H7 (cell line): ENCODE results near the gene RTP3. TPM values are rescaled to one million over a fixed set of nuclear protein-coding genes. Genes with fewer than 3 reads are reported as not detected.
A peak's percentile ranks its signal among the peaks of the same experiment; 100 is the strongest.
"Not testable (repeated sequence)": the region's sequence is repeated elsewhere in the genome, so short reads cannot be mapped to it uniquely, and the experiment has no call there.

ENCODE experiments used
- DNase-seq: peaks from one replicate; pipeline ENCODE4 v3.0.0; 2012
- H3K27me3 ChIP-seq: 2 replicates; pipeline ENCODE4 v1.6.0; 2011; ENCODE audit warnings: mild to moderate bottlenecking, low read length; ENCODE audit not compliant: control insufficient read depth, insufficient read depth
- H3K36me3 ChIP-seq: replicated peaks from 2 replicates; pipeline ENCODE4 v1.5.1; 2011; ENCODE audit warnings: low read length; ENCODE audit not compliant: control insufficient read depth, insufficient read depth
- H3K4me3 ChIP-seq: 2 replicates; pipeline ENCODE4 v1.5.1; 2011; ENCODE audit warnings: low read depth, mild to moderate bottlenecking, control low read depth, low read length, moderate library complexity; ENCODE audit not compliant: insufficient read depth
- total RNA-seq: library from RNA; depleted of rRNA; stranded (reverse); fragments of >200 nt; shearing (Covaris generic); gene quantifications from 2 replicates; pipeline ENCODE4 v1.2.3, GENCODE V29; 2014

RTP3 gene
- total RNA-seq, 1 experiment from 2014 or later: 0.07 TPM

GRCh38 chr3:46492890-46493547 is 4.8 kb upstream of the RTP3 start:
- H3K36me3 ChIP-seq: no peaks in the 10 kb centered on the region
- no peaks in the 10 kb centered on the region; the same call in 1 of the 2 replicates for H3K27me3 ChIP-seq
- H3K4me3 ChIP-seq: no peak overlapping the region
- DNase-seq: no peak

- not testable (repeated sequence) for DNase-seq, H3K4me3 ChIP-seq, H3K27me3 ChIP-seq, H3K36me3 ChIP-seq
Measured at GRCh38 chr3:46494491-46494890, 3.3 kb upstream of the RTP3 start.

GRCh38 chr3:46495901-46496456 is 1.8 kb upstream of the RTP3 start:
- H3K27me3 ChIP-seq: peaks cover 1% of the 10 kb centered on the region; the same call in 1 of the 2 replicates
- H3K4me3 ChIP-seq: no peak overlapping the region
- no peaks in the 10 kb centered on the region for H3K36me3 ChIP-seq
- DNase-seq: no peak

GRCh38 chr3:46496746-46497555 is 825 bp upstream of the RTP3 start:
- peaks cover 1% of the 10 kb centered on the region; the same call in 1 of the 2 replicates for H3K27me3 ChIP-seq
- DNase-seq: peak; percentile 77
- no peak overlapping the region for H3K4me3 ChIP-seq
- no peaks in the 10 kb centered on the region for H3K36me3 ChIP-seq

GRCh38 chr3:46498916-46499519 is 1.2 kb downstream of the RTP3 start:
- DNase-seq: no peak
- H3K4me3 ChIP-seq: no peak overlapping the region
- no peaks in the 10 kb centered on the region for H3K36me3 ChIP-seq
- H3K27me3 ChIP-seq: peaks cover 1% of the 10 kb centered on the region; the same call in 1 of the 2 replicates

- Histone ChIP-seq H3K4me3 (no peak overlapping the region), H3K27me3 (peaks cover 1% of the 10 kb centered on the region; the same call in 1 of the 2 replicates), H3K36me3 (no peaks in the 10 kb centered on the region)
- DNase-seq: peak; percentile 2
Measured at GRCh38 chr3:46500656-46501635, 3.2 kb downstream of the RTP3 start.

- peaks cover 1% of the 10 kb centered on the region; the same call in 1 of the 2 replicates for H3K27me3 ChIP-seq
- no peak for DNase-seq
- H3K36me3 ChIP-seq: no peaks in the 10 kb centered on the region
- H3K4me3 ChIP-seq: no peak overlapping the region
Measured at GRCh38 chr3:46501702-46502101, 3.9 kb downstream of the RTP3 start.

- Histone ChIP-seq H3K4me3 (no peak overlapping the region), H3K36me3 (no peaks in the 10 kb centered on the region), H3K27me3 (peaks cover 1% of the 10 kb centered on the region; the same call in 1 of the 2 replicates)
- no peak for DNase-seq
Measured at GRCh38 chr3:46503200-46503874, 5.6 kb downstream of the RTP3 start.

GRCh38 chr3:46504789-46505188 is 7.0 kb downstream of the RTP3 start:
- H3K4me3 ChIP-seq: no peak overlapping the region
- H3K27me3 ChIP-seq: peaks cover 1% of the 10 kb centered on the region; the same call in 1 of the 2 replicates
- H3K36me3 ChIP-seq: no peaks in the 10 kb centered on the region
- no peak for DNase-seq

- DNase-seq: no peak
- H3K27me3 ChIP-seq: no peaks in the 10 kb centered on the region
- no peaks in the 10 kb centered on the region for H3K36me3 ChIP-seq
- H3K4me3 ChIP-seq: no peak overlapping the region
Measured at GRCh38 chr3:46505953-46506352, 8.2 kb downstream of the RTP3 start.

GRCh38 chr3:46506526-46506925 is 8.8 kb downstream of the RTP3 start:
- H3K4me3 ChIP-seq: no peak overlapping the region
- DNase-seq: no peak
- H3K36me3 ChIP-seq: no peaks in the 10 kb centered on the region
- no peaks in the 10 kb centered on the region for H3K27me3 ChIP-seq

- DNase-seq: no peak
- Histone ChIP-seq H3K4me3 (no peak overlapping the region), H3K36me3 (no peaks in the 10 kb centered on the region), H3K27me3 (no peaks in the 10 kb centered on the region)
Measured at GRCh38 chr3:46508850-46509591, 11.2 kb downstream of the RTP3 start.
